ENCODE results near the gene TFF2.

Gene TFF2

GRCh38 chr21:42321231-42321630 is 29.6 kb downstream of the TFF2 start:
- TF ChIP-seq YY1 (IDR thresholded peaks at IDR 0.05; ENCODE audit: low read depth) (no peak), RAD21 (IDR thresholded peaks at IDR 0.05; ENCODE audit: low read depth) (no peak), MAX (IDR thresholded peaks at IDR 0.05) (no peak), NFIC (IDR thresholded peaks at IDR 0.05) (no peak)

- TF ChIP-seq RAD21 (IDR thresholded peaks at IDR 0.05; ENCODE audit: low read depth) (no peak), REST (IDR thresholded peaks at IDR 0.05; ENCODE audit: low read depth) (no peak), CEBPB (IDR thresholded peaks at IDR 0.05) (no peak), TAF1 (IDR thresholded peaks at IDR 0.05; ENCODE audit: low read depth) (no peak), MAX (IDR thresholded peaks at IDR 0.05) (no peak), CREB1 (IDR thresholded peaks at IDR 0.05; ENCODE audit: low read depth) (no peak), TEAD4 (IDR thresholded peaks at IDR 0.05) (no peak), EGR1 (IDR thresholded peaks at IDR 0.05) (no peak), YY1 (IDR thresholded peaks at IDR 0.05; ENCODE audit: low read depth) (no peak)
Observed at GRCh38 chr21:42320791-42321190, 30.0 kb downstream of the TFF2 start.

- TF ChIP-seq NFIC (IDR thresholded peaks at IDR 0.05) (no peak), MAX (IDR thresholded peaks at IDR 0.05) (no peak), CREB1 (IDR thresholded peaks at IDR 0.05; ENCODE audit: low read depth) (no peak), FOXM1 (IDR thresholded peaks at IDR 0.05; ENCODE audit: borderline replicate concordance, low read depth) (no peak), TEAD4 (IDR thresholded peaks at IDR 0.05) (no peak), EP300 (IDR thresholded peaks at IDR 0.05; ENCODE audit: borderline replicate concordance) (no peak), USF1 (IDR thresholded peaks at IDR 0.05) (no peak), YY1 (IDR thresholded peaks at IDR 0.05; ENCODE audit: low read depth) (no peak), RAD21 (IDR thresholded peaks at IDR 0.05; ENCODE audit: low read depth) (no peak), CEBPB (IDR thresholded peaks at IDR 0.05) (no peak), TAF1 (IDR thresholded peaks at IDR 0.05; ENCODE audit: low read depth) (no peak), EGR1 (IDR thresholded peaks at IDR 0.05) (no peak), ZBTB7A (IDR thresholded peaks at IDR 0.05; ENCODE audit: low read depth) (no peak), TCF12 (IDR thresholded peaks at IDR 0.05; ENCODE audit: low read depth) (no peak), REST (IDR thresholded peaks at IDR 0.05; ENCODE audit: low read depth) (no peak)
Observed at GRCh38 chr21:42319851-42320572, 30.8 kb downstream of the TFF2 start.

GRCh38 chr21:42319376-42319775 is 31.4 kb downstream of the TFF2 start:
- TF ChIP-seq NFIC (IDR thresholded peaks at IDR 0.05) (no peak), TCF12 (IDR thresholded peaks at IDR 0.05; ENCODE audit: low read depth) (no peak), TAF1 (IDR thresholded peaks at IDR 0.05; ENCODE audit: low read depth) (no peak), FOXM1 (IDR thresholded peaks at IDR 0.05; ENCODE audit: borderline replicate concordance, low read depth) (no peak), REST (IDR thresholded peaks at IDR 0.05; ENCODE audit: low read depth) (no peak), TEAD4 (IDR thresholded peaks at IDR 0.05) (no peak), CEBPB (IDR thresholded peaks at IDR 0.05) (no peak), EGR1 (IDR thresholded peaks at IDR 0.05) (no peak), YY1 (IDR thresholded peaks at IDR 0.05; ENCODE audit: low read depth) (no peak), CREB1 (IDR thresholded peaks at IDR 0.05; ENCODE audit: low read depth) (no peak), ZBTB7A (IDR thresholded peaks at IDR 0.05; ENCODE audit: low read depth) (no peak), EP300 (IDR thresholded peaks at IDR 0.05; ENCODE audit: borderline replicate concordance) (no peak), USF1 (IDR thresholded peaks at IDR 0.05) (no peak), RAD21 (IDR thresholded peaks at IDR 0.05; ENCODE audit: low read depth) (no peak), MAX (IDR thresholded peaks at IDR 0.05) (no peak)

All from Ishikawa (cell line).